Stimulated activated CD4-positive, alpha-beta T cell treated with anti-CD3 and anti-CD28 coated beads, Interleukin-1b, Interleukin-23, amount 100 ng/mL, for 4 hours (primary cell): ENCODE measurements around the gene PRKAA1.

Experiments
- DNase-seq, 2 donors: peaks; one replicate each; pipeline ENCODE4 v3.0.0-alpha.2; 2020; ENCODE audit warnings: low read depth in 2 of 2

PRKAA1 gene

DNA sequence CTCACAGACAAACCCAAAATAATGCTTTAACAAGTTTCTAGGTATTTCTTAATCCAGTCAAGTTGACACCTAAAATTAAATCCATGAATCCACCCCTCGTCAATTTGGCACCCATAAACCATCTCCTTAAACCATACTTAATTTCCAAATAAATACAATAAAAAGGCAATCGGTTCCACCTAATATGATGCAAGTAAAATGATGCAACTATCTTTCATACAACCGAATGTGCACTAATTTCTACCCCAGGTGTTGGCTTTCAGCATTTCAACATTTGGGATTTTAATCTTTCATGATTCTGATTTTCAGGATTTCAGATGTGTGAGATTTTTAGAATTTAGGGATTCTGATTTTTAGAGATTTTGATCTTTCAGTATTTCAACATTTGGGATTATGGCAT lies 17.3 kb downstream of the PRKAA1 start:
- no peak for DNase-seq

GRCh38 chr5:40780199-40780598 lies 18.0 kb downstream of the PRKAA1 start:
- no peak for DNase-seq

DNA sequence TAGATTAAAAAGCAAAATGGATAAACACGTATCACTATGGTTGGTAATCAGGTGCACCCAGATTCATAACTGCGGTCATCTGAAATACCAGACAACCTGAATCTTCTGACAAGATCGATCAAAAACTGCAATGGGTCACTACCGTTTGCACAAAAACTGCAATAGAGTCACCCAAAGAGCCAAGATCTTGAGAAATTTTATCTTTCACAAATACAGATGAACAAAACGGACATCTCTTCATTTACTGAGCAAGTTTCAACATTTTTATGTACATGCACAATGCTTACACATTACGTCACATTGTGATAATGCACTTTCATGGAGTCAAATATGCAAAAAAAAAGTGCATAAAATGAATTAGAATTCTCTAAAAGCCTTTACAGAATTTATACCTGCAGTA lies 18.6 kb downstream of the PRKAA1 start:
- no peak for DNase-seq

DNA sequence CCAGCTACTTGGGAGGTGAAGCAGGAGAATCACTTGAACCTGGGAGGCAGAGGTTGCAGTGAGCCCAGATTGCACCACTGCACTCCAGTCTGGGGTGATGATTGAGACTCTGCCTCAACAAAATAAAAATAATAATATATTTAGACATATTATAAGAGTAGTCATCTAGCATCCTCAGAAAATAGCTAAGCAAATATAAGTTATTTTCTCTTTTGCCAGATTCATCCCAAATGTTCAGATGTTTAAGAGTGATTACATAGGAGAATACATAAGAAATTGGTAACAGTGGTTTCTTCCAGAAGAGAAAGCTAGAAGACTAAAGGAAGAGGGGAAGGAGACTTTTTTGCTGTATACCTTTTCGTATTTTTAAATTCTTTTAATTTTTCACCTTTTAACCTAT lies 20.0 kb downstream of the PRKAA1 start:
- DNase-seq, result no peak

DNA sequence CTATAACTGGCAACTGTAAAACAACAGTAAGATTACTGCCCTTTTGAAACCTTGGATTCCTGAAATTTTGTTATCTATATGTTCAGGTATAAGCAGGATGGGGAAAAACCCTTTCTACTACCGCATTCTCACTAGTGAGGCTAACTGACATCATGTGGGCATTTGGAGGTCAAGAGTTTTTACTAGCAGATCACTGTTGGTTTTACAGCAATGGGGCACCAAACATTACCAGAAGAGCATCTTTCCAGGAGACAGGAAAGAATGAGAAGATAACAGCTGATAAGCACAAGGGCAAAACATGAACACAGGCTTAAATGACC lies 21.6 kb downstream of the PRKAA1 start:
- DNase-seq, result no peak

GRCh38 chr5:40775846-40776657 lies 22.1 kb downstream of the PRKAA1 start:
- DNase-seq, result no peak

DNA sequence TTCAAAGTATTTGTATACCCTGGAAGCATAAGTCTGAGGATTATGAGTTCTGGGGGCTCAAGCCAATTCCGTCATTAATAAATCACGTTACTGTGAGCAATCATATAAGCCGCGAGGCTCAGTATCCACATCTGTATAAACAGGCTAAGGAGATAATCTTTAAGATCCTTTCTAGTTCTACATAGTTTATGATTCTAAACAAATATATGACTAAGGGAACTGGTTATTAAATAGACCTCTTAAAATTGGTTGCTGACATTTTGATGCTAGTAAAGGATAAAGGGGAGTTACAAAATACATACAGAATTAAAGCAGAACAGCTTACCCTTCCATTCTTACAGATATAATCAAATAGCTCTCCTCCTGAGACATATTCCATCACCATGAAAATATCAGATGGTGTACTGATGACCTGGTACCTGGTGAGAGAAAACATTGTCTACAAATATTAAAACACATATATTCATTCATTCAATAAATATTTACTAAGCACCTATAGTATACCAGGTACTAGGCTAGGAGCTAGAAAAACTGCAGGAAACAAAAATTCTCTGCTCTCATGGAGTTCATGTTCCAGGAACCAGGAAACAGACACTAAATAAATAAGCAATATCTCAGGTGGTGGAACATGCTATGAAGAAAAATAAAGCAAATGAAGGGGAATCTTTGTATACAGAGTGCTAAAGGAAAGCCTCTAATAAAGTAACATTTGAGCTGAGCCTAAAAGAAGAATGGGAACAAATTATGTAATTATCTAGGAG lies 22.9 kb downstream of the PRKAA1 start:
- no peak for DNase-seq

GRCh38 chr5:40774623-40775022 lies 23.6 kb downstream of the PRKAA1 start:
- no peak for DNase-seq

GRCh38 chr5:40770764-40771163 lies 27.4 kb downstream of the PRKAA1 start:
- no peak for DNase-seq

- no peak for DNase-seq
Observed at GRCh38 chr5:40762705-40763104, 35.5 kb downstream of the PRKAA1 start.

GRCh38 chr5:40757400-40757799 lies 40.8 kb downstream of the PRKAA1 start:
- DNase-seq, result no peak

DNA sequence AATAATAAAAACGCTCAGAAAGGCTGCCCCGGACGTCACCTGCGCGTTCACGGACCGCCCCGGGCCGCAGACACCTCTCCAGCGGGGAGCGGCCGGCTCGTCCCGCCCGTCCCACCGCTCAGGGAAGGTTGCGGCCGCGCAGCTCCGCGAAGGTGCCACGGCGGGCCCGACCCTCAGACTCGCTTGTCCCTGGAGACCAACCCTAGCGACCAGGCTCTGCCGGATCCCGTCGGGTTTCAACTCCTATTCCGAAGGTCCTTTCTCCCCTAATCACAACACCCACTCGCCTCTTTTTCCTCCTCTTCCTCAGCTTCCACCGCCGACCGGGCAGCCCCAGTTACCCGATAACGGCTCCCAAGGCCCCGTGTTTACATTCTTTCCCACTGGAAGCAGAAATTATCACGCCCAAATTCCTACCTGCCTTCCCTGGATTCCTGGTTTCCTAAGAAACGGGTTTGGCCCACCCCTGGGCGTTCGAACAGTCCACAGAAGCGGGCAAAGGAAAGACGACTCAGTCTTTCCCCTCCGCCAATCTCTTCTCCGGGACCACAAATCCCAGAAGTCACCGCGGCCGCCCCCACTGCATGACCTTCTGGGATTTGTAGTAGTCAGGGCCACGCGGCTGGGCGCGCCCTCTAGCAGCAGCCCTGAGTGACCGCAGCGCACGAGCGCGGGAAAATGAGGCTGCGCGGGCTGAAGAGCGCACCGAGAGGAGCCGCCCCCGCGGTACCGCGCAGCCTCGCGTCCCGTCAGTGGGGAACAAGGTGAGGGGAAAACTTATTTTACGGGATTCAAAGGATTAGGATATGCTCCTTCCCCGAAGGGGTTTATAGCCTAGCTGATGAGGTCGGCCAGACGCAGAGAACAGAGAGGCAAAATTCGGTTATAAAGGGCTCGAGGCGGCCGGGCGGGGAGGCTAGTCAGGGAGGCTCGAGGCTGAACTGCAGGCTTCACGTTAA lies 42.5 kb downstream of the PRKAA1 start, which contains the start of gene TTC33:
Gene TTC33 (minus strand): TSS at position 555 of the 959 bp plus-strand sequence. CDS start 8,943 bp downstream, outside the sequence.
- peak; percentile 90 to 93 for DNase-seq

GRCh38 chr5:40755093-40755406 lies 43.1 kb downstream of the PRKAA1 start:
- DNase-seq, result peak; percentile 35 to 47

DNA sequence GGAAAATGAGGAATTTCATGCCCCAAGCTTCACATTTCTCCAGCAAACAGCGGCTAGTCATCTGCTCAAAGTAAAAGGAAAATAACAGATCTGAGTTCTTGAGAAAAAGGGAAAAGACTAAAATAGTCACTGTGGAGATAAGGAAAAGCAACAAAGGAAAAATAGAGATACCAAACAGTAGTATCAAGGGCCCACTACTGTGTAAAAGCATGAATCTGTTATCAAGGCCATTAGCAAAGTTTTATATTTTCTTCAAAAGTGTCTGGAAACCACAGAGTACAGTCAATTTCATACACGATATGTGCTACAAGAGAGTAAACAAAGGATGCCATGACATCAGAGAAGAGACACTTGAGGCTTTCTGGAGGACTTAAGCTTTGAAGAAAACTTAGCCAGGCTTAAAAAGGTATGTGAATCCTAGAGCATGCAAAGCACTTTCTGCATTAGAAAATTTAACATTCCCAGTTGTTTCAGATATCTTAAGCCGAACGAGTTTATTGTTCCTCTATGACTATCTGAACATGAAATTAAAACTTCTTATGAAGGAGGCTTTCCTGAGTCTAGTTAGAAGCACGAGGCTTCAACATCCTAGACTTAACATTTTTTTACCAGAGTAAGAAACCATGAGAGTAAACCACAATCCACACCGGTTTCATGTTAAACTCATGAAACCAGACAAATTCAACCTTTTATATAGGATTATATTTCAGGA lies 43.6 kb downstream of the PRKAA1 start:
- no peak for DNase-seq

DNA sequence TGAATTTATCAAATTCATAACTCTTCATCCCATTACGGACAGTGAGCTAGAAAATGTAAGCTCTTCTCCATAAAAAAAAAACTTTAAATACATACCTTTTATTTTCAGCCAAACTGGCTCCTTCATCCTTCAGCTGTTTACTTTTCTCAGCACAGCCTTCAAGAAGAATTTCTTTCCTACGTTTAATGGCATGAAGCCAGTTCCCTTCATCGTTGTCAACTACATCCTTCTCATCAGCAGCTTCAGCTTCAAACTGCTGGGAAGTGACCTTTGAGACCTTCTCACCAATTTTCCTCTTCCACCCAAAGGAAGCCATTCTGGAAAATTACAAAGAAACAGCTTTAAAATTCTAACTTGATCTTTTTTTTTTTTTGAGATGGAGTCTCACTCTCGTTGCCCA lies 51.5 kb downstream of the PRKAA1 start:
- DNase-seq, result no peak

GRCh38 chr5:40743771-40744170 lies 54.4 kb downstream of the PRKAA1 start:
- DNase-seq, result no peak

GRCh38 chr5:40738502-40738901 lies 59.7 kb downstream of the PRKAA1 start:
- no peak for DNase-seq

DNA sequence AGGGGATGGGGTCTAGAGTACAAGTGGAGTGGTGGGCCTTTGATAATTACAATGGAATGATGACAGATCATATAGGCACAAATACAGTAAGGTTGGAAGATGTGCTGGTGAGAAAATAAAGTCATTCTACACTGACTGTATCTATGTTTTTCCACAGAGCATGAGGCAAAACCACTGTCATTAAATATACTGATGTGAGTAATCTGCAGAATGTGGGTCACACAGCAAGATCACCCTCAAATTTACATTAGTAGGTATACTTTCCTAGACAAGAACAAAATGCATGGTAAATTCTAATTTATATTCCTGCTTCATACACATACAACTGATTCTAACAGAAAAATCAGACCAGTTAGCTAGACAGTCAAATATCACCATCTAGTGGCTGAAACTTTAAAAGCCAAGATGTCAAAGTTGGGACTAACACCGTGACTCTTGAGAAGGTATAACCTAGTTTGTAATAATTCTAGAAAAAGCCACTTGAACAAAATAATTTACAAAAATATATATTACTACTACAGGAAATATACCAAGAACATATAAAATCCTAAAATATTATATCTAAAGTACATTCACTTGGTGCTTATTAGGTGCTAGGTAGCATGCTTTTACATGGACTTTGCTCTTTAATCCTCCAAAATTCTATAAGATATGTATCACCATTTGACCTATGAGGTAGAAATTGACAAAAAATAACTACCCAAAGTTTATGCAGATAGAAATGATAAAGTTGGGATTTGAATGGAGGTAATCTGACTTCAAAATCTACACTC lies 61.9 kb downstream of the PRKAA1 start:
- peak in 1 of 2 donors; percentile 9 for DNase-seq

DNA sequence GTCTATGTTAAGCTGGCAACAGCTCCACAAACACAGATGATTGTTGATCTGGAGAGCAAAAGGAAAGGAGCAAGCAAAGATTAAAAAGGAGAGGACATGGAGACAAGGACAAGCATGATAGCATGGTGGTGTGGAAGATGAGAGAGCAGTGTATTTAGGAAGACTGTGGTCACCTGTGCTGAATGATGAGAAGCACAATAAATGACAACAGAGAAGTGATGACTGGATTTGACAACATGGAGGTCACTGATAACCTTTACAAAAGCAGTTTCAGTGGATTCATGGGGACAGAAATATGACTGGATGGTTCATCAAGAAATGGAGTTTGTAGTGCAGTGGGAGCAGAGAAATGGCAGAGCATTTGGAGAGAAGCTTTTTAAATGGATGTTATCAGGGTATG lies 62.6 kb downstream of the PRKAA1 start:
- DNase-seq, result no peak

DNA sequence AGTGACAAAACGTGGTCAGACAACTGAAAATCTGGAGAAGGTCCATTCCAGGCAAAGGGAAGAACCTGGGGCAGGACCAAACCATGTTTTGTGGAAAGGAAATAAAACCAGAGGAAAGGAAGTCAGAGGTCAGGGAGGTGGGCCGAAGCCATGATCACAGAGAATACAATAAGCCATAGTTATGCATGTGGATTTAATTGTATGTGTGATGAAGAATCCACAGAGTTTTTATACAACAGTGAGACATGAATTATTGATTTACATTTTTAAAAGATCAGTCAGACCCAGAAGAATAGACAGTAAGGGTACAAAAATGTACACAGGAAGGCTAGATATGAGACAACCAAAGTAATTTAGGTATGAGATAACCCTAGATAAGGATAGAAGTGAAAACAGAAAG lies 63.2 kb downstream of the PRKAA1 start:
- DNase-seq, result no peak
